ENCODE data around the gene ZNF157.

Gene ZNF157

GRCh38 chrX:47452112-47452511 is 81.7 kb downstream of the ZNF157 start:
- no CpG with 5 or more reads among the region's 8 CpGs for WGBS, 2 donors (ENCODE audit: extremely low coverage in 2 of 2, insufficient read length in 2 of 2, insufficient replicate concordance in 1 of 2)
- no peaks in the 10 kb centered on the region for H3K27me3 ChIP-seq (ENCODE audit: control insufficient read depth in 3 of 3, insufficient read depth in 3 of 3, low read depth in 1 of 3, low read length in 3 of 3)
- H3K36me3 ChIP-seq (replicated peaks in 1 of 2; ENCODE audit: control insufficient read depth in 2 of 2, insufficient read depth in 2 of 2, low read length in 2 of 2), result peaks cover 5 to 55% of the 10 kb centered on the region in 2 donors

GRCh38 chrX:47456080-47456479 is 85.7 kb downstream of the ZNF157 start:
- no CpG with 5 or more reads among the region's 6 CpGs for WGBS, 2 donors (ENCODE audit: extremely low coverage in 2 of 2, insufficient read length in 2 of 2, insufficient replicate concordance in 1 of 2)
- Histone ChIP-seq H3K36me3 (replicated peaks in 1 of 2; ENCODE audit: control insufficient read depth in 2 of 2, insufficient read depth in 2 of 2, low read length in 2 of 2) (peaks cover 0 to 29% of the 10 kb centered on the region in 2 donors), H2BK5ac (ENCODE audit: low read length) (no peak overlapping the region), H3K4me3 (ENCODE audit: low read length in 2 of 2) (no peak overlapping the region), H4K91ac (ENCODE audit: low read depth, low read length, poor library complexity) (no peak overlapping the region), H2BK15ac (ENCODE audit: low read length) (no peak overlapping the region), H3K4me2 (ENCODE audit: insufficient read depth, low read length, poor library complexity, severe bottlenecking) (no peak overlapping the region), H3K9ac (ENCODE audit: low read depth, low read length, poor library complexity) (no peak overlapping the region), H2BK120ac (ENCODE audit: low read depth, low read length) (no peak overlapping the region), H3K18ac (ENCODE audit: low read length) (no peak overlapping the region), H2AFZ (ENCODE audit: low read length) (no peak overlapping the region), H3K27ac (replicated peaks; ENCODE audit: low read length) (no peak overlapping the region), H3K4ac (ENCODE audit: low read length) (no peak overlapping the region), H2AK5ac (ENCODE audit: low read depth, low read length) (no peak overlapping the region), H3K27me3 (ENCODE audit: control insufficient read depth in 3 of 3, insufficient read depth in 3 of 3, low read depth in 1 of 3, low read length in 3 of 3) (no peaks in the 10 kb centered on the region), H3K79me1 (ENCODE audit: low read depth, low read length) (no peaks in the 10 kb centered on the region), H3K23ac (ENCODE audit: low read depth, low read length, poor library complexity) (no peak overlapping the region), H2BK12ac (ENCODE audit: low read length) (no peak overlapping the region), H3K4me1 (ENCODE audit: control insufficient read depth in 2 of 2, insufficient read depth in 1 of 2, low read depth in 1 of 2, low read length in 2 of 2) (no peaks in the 10 kb centered on the region), H4K8ac (ENCODE audit: low read depth, low read length) (no peak overlapping the region), H3K9me3 (replicated peaks in 1 of 2; ENCODE audit: control insufficient read depth in 2 of 2, insufficient read depth in 1 of 2, low read depth in 1 of 2, low read length in 2 of 2) (peaks cover 3 to 14% of the 10 kb centered on the region in 2 donors), H3K14ac (ENCODE audit: low read length) (no peak overlapping the region)
- DNase-seq (ENCODE audit: low spot score), result no peak

More at GRCh38 chrX:47452112-47452511, 81.7 kb downstream of the ZNF157 start:
- Histone ChIP-seq H2AFZ (ENCODE audit: low read length) (no peak overlapping the region), H3K14ac (ENCODE audit: low read length) (no peak overlapping the region), H2BK12ac (ENCODE audit: low read length) (no peak overlapping the region), H3K23ac (ENCODE audit: low read depth, low read length, poor library complexity) (no peak overlapping the region), H3K4me1 (ENCODE audit: control insufficient read depth in 2 of 2, insufficient read depth in 1 of 2, low read depth in 1 of 2, low read length in 2 of 2) (no peaks in the 10 kb centered on the region), H3K4me3 (ENCODE audit: low read length in 2 of 2) (no peak overlapping the region), H3K79me1 (ENCODE audit: low read depth, low read length) (no peaks in the 10 kb centered on the region), H4K8ac (ENCODE audit: low read depth, low read length) (no peak overlapping the region), H2BK5ac (ENCODE audit: low read length) (no peak overlapping the region), H3K4me2 (ENCODE audit: insufficient read depth, low read length, poor library complexity, severe bottlenecking) (no peak overlapping the region), H2AK5ac (ENCODE audit: low read depth, low read length) (no peak overlapping the region), H3K9ac (ENCODE audit: low read depth, low read length, poor library complexity) (no peak overlapping the region), H2BK15ac (ENCODE audit: low read length) (no peak overlapping the region), H3K9me3 (replicated peaks in 1 of 2; ENCODE audit: control insufficient read depth in 2 of 2, insufficient read depth in 1 of 2, low read depth in 1 of 2, low read length in 2 of 2) (peaks cover 14 to 52% of the 10 kb centered on the region in 2 donors), H3K18ac (ENCODE audit: low read length) (no peak overlapping the region), H3K4ac (ENCODE audit: low read length) (no peak overlapping the region), H4K91ac (ENCODE audit: low read depth, low read length, poor library complexity) (no peak overlapping the region), H3K27ac (replicated peaks; ENCODE audit: low read length) (no peak overlapping the region), H2BK120ac (ENCODE audit: low read depth, low read length) (no peak overlapping the region)
- no peak for DNase-seq (ENCODE audit: low spot score)

- H3K14ac ChIP-seq (ENCODE audit: low read length), result no peak overlapping the region
- no peak overlapping the region for H3K18ac ChIP-seq (ENCODE audit: low read length)
- H2AFZ ChIP-seq (ENCODE audit: low read length), result no peak overlapping the region
- no peaks in the 10 kb centered on the region for H3K9me3 ChIP-seq (replicated peaks in 1 of 2; ENCODE audit: control insufficient read depth in 2 of 2, insufficient read depth in 1 of 2, low read depth in 1 of 2, low read length in 2 of 2)
- no peak overlapping the region for H3K23ac ChIP-seq (ENCODE audit: low read depth, low read length, poor library complexity)
- H3K4me2 ChIP-seq (ENCODE audit: insufficient read depth, low read length, poor library complexity, severe bottlenecking), result no peak overlapping the region
- no peak overlapping the region for H3K4ac ChIP-seq (ENCODE audit: low read length)
- no peak overlapping the region for H4K91ac ChIP-seq (ENCODE audit: low read depth, low read length, poor library complexity)
- DNase-seq (ENCODE audit: low spot score), result no peak
- H2AK5ac ChIP-seq (ENCODE audit: low read depth, low read length), result no peak overlapping the region
- peaks cover 0 to 17% of the 10 kb centered on the region in 2 donors for H3K36me3 ChIP-seq (replicated peaks in 1 of 2; ENCODE audit: control insufficient read depth in 2 of 2, insufficient read depth in 2 of 2, low read length in 2 of 2)
- H3K9ac ChIP-seq (ENCODE audit: low read depth, low read length, poor library complexity), result no peak overlapping the region
- no peaks in the 10 kb centered on the region for H3K79me1 ChIP-seq (ENCODE audit: low read depth, low read length)
- no peak overlapping the region for H2BK5ac ChIP-seq (ENCODE audit: low read length)
- no CpG with 5 or more reads among the region's 6 CpGs for WGBS, 2 donors (ENCODE audit: extremely low coverage in 2 of 2, insufficient read length in 2 of 2, insufficient replicate concordance in 1 of 2)
- H3K4me1 ChIP-seq (ENCODE audit: control insufficient read depth in 2 of 2, insufficient read depth in 1 of 2, low read depth in 1 of 2, low read length in 2 of 2), result no peaks in the 10 kb centered on the region
- H2BK15ac ChIP-seq (ENCODE audit: low read length), result no peak overlapping the region
- no peak overlapping the region for H2BK12ac ChIP-seq (ENCODE audit: low read length)
- no peak overlapping the region for H2BK120ac ChIP-seq (ENCODE audit: low read depth, low read length)
- H3K4me3 ChIP-seq (ENCODE audit: low read length in 2 of 2), result no peak overlapping the region
- no peaks in the 10 kb centered on the region for H3K27me3 ChIP-seq (ENCODE audit: control insufficient read depth in 3 of 3, insufficient read depth in 3 of 3, low read depth in 1 of 3, low read length in 3 of 3)
- H4K8ac ChIP-seq (ENCODE audit: low read depth, low read length), result no peak overlapping the region
- no peak overlapping the region for H3K27ac ChIP-seq (replicated peaks; ENCODE audit: low read length)
Observed at GRCh38 chrX:47458528-47458927, 88.2 kb downstream of the ZNF157 start.

- Histone ChIP-seq H3K14ac (ENCODE audit: low read length) (no peak overlapping the region), H2AK5ac (ENCODE audit: low read depth, low read length) (no peak overlapping the region), H3K79me1 (ENCODE audit: low read depth, low read length) (no peaks in the 10 kb centered on the region), H2BK120ac (ENCODE audit: low read depth, low read length) (no peak overlapping the region), H2AFZ (ENCODE audit: low read length) (no peak overlapping the region), H3K4me3 (ENCODE audit: low read length in 2 of 2) (no peak overlapping the region), H3K4me2 (ENCODE audit: insufficient read depth, low read length, poor library complexity, severe bottlenecking) (no peak overlapping the region), H3K18ac (ENCODE audit: low read length) (no peak overlapping the region), H3K9me3 (replicated peaks in 1 of 2; ENCODE audit: control insufficient read depth in 2 of 2, insufficient read depth in 1 of 2, low read depth in 1 of 2, low read length in 2 of 2) (no peaks in the 10 kb centered on the region), H3K23ac (ENCODE audit: low read depth, low read length, poor library complexity) (no peak overlapping the region), H3K9ac (ENCODE audit: low read depth, low read length, poor library complexity) (no peak overlapping the region), H2BK15ac (ENCODE audit: low read length) (no peak overlapping the region), H3K27me3 (ENCODE audit: control insufficient read depth in 3 of 3, insufficient read depth in 3 of 3, low read depth in 1 of 3, low read length in 3 of 3) (no peaks in the 10 kb centered on the region), H4K8ac (ENCODE audit: low read depth, low read length) (no peak overlapping the region), H3K4me1 (ENCODE audit: control insufficient read depth in 2 of 2, insufficient read depth in 1 of 2, low read depth in 1 of 2, low read length in 2 of 2) (no peaks in the 10 kb centered on the region), H3K36me3 (replicated peaks in 1 of 2; ENCODE audit: control insufficient read depth in 2 of 2, insufficient read depth in 2 of 2, low read length in 2 of 2) (peaks cover 0 to 11% of the 10 kb centered on the region in 2 donors), H2BK5ac (ENCODE audit: low read length) (no peak overlapping the region), H3K27ac (replicated peaks; ENCODE audit: low read length) (no peak overlapping the region), H4K91ac (ENCODE audit: low read depth, low read length, poor library complexity) (no peak overlapping the region), H3K4ac (ENCODE audit: low read length) (no peak overlapping the region), H2BK12ac (ENCODE audit: low read length) (no peak overlapping the region)
- WGBS, 2 donors (ENCODE audit: extremely low coverage in 2 of 2, insufficient read length in 2 of 2, insufficient replicate concordance in 1 of 2), result no CpG with 5 or more reads among the region's 1 CpG
- DNase-seq (ENCODE audit: low spot score), result no peak
Observed at GRCh38 chrX:47460561-47460960, 90.2 kb downstream of the ZNF157 start.
